SK-N-SH (cell line): ENCODE measurements around the gene NDUFS8.

ENCODE experiments used
- RAD21 ChIP-seq: IDR thresholded peaks from 2 replicates; pipeline ENCODE4 v1.6.1; 2012; ENCODE audit warnings: mild to moderate bottlenecking, low read length
- TAF1 ChIP-seq: IDR thresholded peaks from 2 replicates; pipeline ENCODE4 v1.6.1; 2012; ENCODE audit warnings: low read depth, mild to moderate bottlenecking, low read length, moderate library complexity, borderline replicate concordance
- USF2 ChIP-seq: fragments of 150-350 bp; IDR thresholded peaks from 2 replicates; pipeline ENCODE4 v1.6.1; 2017; ENCODE audit warnings: antibody characterized with exemption, low read length, low read depth, borderline replicate concordance

- TF ChIP-seq USF2 (no peak), RAD21 (no peak), TAF1 (no peak)
Measured at GRCh38 chr11:68003846-68004550, 26.5 kb upstream of the NDUFS8 start, which contains the start of gene UNC93B1.
